ENCODE measurements around the gene PLXNA4. TPM values are rescaled to one million over a fixed set of nuclear protein-coding genes. Genes with fewer than 3 reads are reported as not detected.

PLXNA4 gene
- total RNA-seq, 1 donor from 2014 or later = 5.2 TPM

- H3K9me3 Mint-ChIP-seq = no peaks in the 10 kb centered on the region
- H3K27me3 Mint-ChIP-seq (ENCODE audit: low read depth) = peaks cover 15% of the 10 kb centered on the region
- H3K27ac Mint-ChIP-seq = no peak overlapping the region
- H3K4me1 Mint-ChIP-seq = no peaks in the 10 kb centered on the region
- no peaks in the 10 kb centered on the region for H3K36me3 Mint-ChIP-seq
- no peak overlapping the region for H3K4me3 Mint-ChIP-seq
- no peak for DNase-seq (ENCODE audit: low spot score in 2 of 2, unreplicated experiment in 2 of 2)
- no peak for TF ChIP-seq CTCF (IDR thresholded peaks at IDR 0.05; ENCODE audit: unreplicated experiment)
Measured at GRCh38 chr7:132518839-132519173, 57.5 kb downstream of the PLXNA4 start.

GRCh38 chr7:132518102-132518838 lies 58.0 kb downstream of the PLXNA4 start:
- Mint-ChIP-seq H3K4me3 (no peak overlapping the region), H3K36me3 (no peaks in the 10 kb centered on the region), H3K9me3 (no peaks in the 10 kb centered on the region), H3K27ac (no peak overlapping the region), H3K27me3 (ENCODE audit: low read depth) (peaks cover 11% of the 10 kb centered on the region), H3K4me1 (no peaks in the 10 kb centered on the region)
- peak; percentile 48 for TF ChIP-seq CTCF (IDR thresholded peaks at IDR 0.05; ENCODE audit: unreplicated experiment)
- no peak for DNase-seq (ENCODE audit: low spot score in 2 of 2, unreplicated experiment in 2 of 2)

GRCh38 chr7:132516042-132516840 lies 60.0 kb downstream of the PLXNA4 start:
- no peak overlapping the region for H3K27ac Mint-ChIP-seq
- peaks cover 16% of the 10 kb centered on the region for H3K27me3 Mint-ChIP-seq (ENCODE audit: low read depth)
- no peaks in the 10 kb centered on the region for H3K9me3 Mint-ChIP-seq
- no peaks in the 10 kb centered on the region for H3K4me1 Mint-ChIP-seq
- DNase-seq (ENCODE audit: low spot score in 2 of 2, unreplicated experiment in 2 of 2) = no peak
- no peak overlapping the region for H3K4me3 Mint-ChIP-seq
- H3K36me3 Mint-ChIP-seq = no peaks in the 10 kb centered on the region
- TF ChIP-seq CTCF (IDR thresholded peaks at IDR 0.05; ENCODE audit: unreplicated experiment) = no peak

GRCh38 chr7:132515181-132515580 lies 61.1 kb downstream of the PLXNA4 start:
- H3K4me3 Mint-ChIP-seq = no peak overlapping the region
- TF ChIP-seq CTCF (IDR thresholded peaks at IDR 0.05; ENCODE audit: unreplicated experiment) = no peak
- DNase-seq (ENCODE audit: low spot score in 2 of 2, unreplicated experiment in 2 of 2) = no peak
- H3K4me1 Mint-ChIP-seq = no peaks in the 10 kb centered on the region
- no peaks in the 10 kb centered on the region for H3K36me3 Mint-ChIP-seq
- H3K9me3 Mint-ChIP-seq = no peaks in the 10 kb centered on the region
- H3K27me3 Mint-ChIP-seq (ENCODE audit: low read depth) = peaks cover 26% of the 10 kb centered on the region
- H3K27ac Mint-ChIP-seq = no peak overlapping the region

GRCh38 chr7:132514430-132514829 lies 61.8 kb downstream of the PLXNA4 start:
- no peaks in the 10 kb centered on the region for H3K36me3 Mint-ChIP-seq
- H3K4me1 Mint-ChIP-seq = no peaks in the 10 kb centered on the region
- no peaks in the 10 kb centered on the region for H3K9me3 Mint-ChIP-seq
- TF ChIP-seq CTCF (IDR thresholded peaks at IDR 0.05; ENCODE audit: unreplicated experiment) = no peak
- H3K4me3 Mint-ChIP-seq = no peak overlapping the region
- peaks cover 33% of the 10 kb centered on the region for H3K27me3 Mint-ChIP-seq (ENCODE audit: low read depth)
- DNase-seq (ENCODE audit: low spot score in 2 of 2, unreplicated experiment in 2 of 2) = no peak
- no peak overlapping the region for H3K27ac Mint-ChIP-seq
